GM21528 (cell line): Measurements from ENCODE around the gene PSMA3.
"Not testable (repeated sequence)": the region's sequence is repeated elsewhere in the genome, so short reads cannot be mapped to it uniquely, and the experiment has no call there.

Source experiments
- ATAC-seq: cut with Tn5 transposase; IDR thresholded peaks from one replicate; pipeline ENCODE4 v1.9.1; 2021; ENCODE audit warnings: mild to moderate bottlenecking, moderate library complexity; ENCODE audit not compliant: unreplicated experiment, low FRiP score

The PSMA3 gene

DNA sequence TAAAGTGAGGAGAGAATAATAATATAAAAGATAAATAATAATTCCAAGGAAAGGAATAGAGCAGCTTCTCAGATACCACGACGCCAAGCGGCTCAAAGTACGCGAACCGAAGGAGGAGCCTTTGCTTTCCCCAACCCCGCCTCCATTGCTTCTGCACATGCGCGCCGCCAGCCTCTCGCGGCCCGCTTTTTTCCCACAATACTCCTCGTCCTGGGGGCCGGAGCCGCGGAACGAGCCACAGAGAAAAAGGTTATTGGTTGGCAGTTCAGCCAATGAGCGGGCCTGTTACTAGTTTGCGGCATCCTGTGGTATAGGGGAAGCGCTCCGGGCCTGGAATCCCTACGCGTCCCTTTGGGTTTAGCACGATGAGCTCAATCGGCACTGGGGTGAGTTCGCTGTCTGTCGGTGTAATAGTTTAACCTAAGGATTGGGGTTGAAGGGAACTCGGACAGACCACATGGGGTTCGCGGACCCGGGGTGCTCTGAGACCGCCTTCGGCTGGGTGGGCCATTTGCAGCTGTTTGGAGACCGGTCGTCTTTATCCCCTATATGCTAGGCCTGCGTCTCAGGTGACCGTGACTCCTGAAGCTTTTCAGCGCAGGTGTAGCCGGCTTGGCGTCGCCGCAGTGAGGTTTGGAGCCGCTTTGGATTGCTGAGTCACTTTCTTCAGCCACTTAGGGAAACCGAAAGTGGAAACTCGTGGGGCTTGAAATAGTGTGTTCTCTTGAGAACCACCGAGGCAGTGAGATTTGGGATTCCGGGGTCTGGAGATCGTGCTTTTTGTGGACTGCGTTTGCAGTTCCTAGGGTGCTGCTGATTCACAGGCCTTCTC lies at the start of gene PSMA3:
PSMA3 (plus strand) TSS at position 288 of the 832 bp plus-strand sequence; CDS start at position 366, 78 bp downstream.
- peak; percentile 94 for ATAC-seq

DNA sequence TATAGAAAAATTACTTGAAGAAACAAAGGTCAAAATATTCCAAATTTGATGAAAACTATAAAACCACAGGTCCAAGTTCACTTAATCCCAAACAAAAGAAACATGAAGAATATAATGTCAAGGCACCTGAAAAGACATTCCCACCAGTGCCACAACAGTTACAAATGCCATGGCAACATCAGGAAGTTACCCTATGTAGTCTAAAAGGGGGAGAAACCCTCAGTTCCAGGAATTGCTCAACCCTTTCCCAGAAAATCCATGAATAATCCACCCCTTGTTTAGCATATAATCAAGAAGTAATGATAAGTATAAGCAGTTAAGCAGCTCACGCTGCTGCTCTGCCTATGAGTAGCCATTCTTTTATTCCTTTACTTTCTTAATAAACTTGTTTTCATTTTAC lies 48.4 kb upstream of the PSMA3 start:
- ATAC-seq = no peak

DNA sequence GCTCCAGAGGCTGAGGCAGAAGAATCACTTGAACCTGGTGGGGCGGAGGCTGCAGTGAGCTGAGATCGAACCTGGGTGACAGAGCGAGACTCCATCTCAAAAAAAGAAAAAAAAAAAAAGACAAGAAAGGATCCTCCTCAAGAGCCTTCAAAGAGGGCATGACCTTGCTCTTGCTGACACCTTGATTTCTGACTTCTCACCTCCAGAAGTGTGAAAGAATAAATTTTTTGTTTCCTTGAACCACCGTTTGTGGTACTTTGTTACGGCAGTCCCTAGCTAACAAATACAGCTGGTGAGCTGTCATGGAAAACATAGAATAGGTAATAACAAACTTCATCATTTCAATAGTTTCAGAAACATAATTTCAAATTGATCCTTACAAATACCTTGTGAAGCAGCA lies 46.6 kb upstream of the PSMA3 start:
- no peak for ATAC-seq

DNA sequence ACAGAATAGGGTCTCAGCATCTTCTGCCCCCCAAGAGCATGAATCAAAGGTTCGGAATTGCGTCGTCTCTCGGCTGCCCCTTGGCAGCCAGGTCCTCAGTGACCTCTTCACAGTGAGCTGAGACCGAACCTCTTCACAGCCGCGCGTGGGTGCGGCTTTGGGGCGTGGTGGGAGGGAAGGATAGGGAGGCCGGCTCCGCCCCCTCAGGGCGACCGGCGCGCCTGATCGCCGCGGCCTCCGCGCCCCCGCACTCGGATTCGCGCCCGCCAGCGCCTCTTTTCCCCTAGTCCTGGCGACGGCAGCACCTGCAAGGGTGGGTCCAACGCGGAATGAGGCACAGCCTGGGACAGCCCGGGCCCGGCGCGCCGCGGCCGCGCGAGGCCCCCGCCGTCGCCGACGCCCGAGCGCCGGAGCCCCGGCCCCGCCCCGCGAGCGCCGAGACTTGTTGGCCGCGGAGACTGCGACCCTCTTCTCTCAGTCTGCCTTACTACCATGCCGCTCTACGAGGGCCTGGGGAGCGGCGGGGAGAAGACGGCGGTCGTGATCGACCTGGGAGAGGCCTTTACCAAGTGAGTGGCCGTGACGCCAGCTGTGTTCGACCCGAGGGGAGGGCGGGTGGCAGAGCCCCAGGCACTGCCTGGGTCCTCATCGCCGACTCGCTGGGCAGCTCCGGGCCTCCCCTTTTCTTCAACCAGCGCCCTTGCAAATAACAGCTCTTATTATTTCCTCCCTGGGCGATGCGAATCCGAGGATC lies 44.7 kb upstream of the PSMA3 start, which contains the start of gene ACTR10:
ACTR10 (plus strand) TSS at position 424 of the 754 bp plus-strand sequence; CDS start at position 493, 69 bp downstream.
- peak; percentile 95 for ATAC-seq

DNA sequence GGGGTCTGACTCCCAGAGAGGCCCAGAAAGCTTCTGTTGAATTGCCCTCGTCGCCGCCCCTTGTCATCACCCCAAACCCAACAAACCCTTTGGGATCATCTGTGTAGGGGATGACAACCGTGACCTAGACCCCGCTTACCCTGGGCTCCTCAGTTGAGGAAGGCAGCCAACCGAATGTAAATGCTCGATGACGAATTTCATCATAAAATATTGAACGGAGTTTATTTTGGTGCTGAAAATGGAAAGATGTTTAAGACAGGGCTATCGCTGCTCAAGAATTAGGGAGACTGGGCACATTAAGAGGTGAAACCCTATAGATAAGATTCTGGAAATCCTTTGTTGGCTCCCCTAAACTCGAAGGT lies 44.2 kb upstream of the PSMA3 start:
- ATAC-seq = peak; percentile 22

DNA sequence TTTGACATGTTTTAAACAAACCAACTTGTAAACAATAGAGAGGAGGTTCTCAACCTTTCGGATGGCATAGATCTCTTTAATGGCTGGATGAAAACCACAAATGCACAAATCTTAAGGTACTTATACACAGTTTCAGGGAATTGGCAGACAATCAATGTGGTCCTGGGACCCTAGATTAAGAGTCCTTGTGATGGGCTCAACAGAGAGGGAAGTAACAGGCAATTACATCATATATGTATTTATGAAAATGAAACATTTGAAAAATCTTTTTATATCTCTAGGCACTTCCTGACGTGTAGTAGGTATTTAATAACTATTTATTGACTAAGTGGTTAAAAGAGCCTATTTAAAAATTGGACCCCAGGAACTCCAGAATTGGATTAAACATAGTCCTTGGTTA lies 43.8 kb upstream of the PSMA3 start:
- ATAC-seq = no peak

DNA sequence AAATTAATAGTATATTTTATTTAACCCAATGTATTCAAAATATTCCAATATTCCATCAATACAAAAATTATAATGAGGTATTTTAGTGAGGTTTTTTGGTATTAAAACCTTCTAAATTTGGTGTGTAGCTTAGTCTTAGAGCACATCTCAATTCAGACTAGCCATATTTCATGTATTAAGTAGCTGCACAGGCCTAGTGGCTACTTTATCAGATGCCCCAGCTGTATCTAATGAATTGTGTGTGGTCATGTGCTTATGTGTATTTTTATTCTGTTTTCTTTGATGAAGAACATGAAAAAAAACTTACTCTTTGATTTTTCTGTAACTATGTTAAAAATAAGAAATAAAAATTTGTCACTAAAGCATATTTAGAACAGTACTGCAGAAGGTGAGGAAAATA lies 31.5 kb upstream of the PSMA3 start:
- ATAC-seq = no peak

DNA sequence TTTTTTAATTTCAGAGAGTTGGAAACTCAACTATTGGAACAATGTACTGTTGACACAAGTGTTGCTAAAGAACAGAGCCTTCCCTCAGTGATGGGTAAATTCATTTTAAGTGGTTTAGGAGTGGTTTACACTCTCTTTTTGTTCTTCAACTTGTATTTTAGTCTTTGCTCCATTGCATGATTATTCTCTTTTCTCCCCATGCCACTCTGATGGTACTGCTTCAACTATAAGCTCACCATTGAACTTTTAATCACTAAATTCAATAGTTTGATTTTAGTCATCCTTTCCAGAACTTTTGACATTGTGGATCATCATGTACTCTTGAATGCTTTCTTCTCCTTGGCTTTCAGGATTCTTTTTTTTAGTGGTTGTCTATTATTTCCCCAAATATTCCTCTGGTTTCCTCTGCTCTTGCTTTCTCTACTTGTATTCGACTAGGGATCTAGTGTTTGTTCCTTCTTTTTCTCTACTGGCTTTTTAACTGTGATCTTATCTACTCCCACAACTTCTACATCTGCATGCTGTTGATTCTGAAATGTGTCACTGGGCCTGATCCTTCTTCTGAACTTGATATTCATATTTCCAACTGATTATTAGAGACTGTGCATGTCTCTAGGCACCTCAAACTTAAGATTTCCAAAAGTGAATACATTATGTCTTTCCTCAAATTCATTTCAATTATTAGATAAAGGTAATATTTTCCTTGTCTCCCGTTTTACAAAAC lies 29.3 kb upstream of the PSMA3 start:
- no peak for ATAC-seq

DNA sequence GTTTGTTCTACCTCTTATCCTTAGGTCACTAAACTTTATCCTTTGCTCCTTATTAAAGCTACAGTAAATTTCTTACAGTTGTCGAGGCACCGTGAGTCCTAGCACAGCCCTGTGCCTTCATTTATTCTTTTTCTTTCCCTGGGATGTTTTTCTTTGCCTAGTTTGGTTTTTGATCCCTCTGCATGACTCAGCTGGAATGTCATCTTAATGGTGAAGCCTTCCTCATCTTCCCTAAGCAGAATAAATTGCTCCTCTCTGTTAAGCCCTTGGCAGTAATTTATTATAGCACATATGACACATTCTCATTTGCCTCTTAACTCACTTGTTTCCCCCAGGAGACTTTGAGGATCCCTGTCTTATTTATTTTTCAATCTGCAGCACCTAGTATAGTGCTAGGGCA lies 28.1 kb upstream of the PSMA3 start:
- no peak for ATAC-seq

DNA sequence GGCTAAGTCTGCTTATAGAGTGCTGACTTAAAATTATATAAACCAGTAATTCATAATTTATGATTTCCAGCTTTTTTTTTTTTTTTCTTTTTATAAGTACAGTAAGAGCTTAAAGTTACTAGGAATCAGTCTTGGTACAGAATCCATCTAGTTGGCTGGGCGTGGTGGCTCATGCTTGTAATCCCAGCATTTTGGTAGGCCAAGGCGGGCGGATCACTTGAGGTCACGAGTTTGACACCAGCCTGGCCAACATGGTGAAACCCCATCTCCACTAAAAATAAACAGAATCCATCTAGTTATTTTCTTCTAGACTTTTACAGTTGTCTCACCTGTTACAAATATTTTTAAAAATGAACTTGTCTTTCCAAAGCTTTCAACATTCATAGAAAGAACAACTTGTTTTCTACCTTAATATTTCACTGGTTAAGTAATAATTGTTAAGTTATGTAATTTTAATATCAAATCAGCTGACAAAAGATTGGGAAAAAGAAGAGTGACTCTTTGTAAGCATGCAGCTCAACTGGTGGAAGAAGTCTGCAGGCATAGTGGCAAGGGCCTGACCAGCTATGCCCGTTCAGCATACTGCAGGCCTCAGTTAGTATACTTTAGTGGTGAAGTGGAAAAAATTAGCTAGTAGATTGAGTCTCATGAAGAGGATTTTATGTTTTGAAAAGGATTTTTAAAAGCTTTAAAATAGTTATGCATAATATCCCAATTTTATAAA lies 17.4 kb upstream of the PSMA3 start:
- no peak for ATAC-seq

DNA sequence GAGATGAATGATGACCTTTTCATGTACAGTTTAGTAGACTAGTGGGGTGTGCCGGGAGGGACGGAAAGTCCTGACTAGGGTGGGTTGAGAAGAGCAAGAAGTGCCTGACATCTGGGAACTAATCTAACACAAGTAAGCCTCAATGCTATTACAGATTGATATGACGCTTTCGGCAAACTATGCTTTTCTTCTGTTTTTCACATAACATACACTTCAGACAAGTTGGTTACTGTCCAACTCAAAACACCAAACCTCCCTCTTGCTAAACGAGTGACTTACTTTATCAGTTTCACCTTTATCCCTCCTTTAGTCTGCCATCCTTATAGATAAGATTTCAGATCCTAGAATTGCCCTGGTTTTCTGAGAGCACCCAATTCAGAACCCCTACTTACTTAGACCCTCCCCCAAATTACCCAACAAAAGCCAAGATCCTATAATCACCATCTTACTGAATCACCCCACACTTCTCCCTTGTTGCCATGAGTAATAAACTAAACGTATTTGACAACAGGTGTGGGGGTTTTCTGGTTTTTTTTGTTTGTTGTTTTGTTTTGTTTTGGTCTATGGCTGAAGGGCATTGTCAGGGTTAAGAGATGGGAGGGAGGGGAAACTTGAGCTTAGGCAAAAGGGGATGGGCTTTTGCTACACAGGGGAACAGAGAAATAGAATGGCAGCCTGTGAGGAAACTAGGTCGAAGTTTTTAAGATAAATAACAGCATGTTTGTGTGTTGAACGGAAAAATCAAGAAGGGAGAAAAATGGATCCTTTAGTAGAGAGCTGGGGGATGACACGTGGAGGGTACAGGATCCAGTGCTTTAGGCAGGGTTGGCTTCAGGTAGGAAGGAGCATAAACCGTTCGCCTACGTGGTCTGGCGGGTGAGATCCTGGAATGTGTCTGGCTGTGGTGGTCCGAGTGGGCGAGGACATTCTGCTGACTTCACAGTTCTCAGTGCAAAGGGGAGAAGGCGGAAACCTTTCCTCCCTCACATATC lies 6.1 kb upstream of the PSMA3 start:
- ATAC-seq = no peak

DNA sequence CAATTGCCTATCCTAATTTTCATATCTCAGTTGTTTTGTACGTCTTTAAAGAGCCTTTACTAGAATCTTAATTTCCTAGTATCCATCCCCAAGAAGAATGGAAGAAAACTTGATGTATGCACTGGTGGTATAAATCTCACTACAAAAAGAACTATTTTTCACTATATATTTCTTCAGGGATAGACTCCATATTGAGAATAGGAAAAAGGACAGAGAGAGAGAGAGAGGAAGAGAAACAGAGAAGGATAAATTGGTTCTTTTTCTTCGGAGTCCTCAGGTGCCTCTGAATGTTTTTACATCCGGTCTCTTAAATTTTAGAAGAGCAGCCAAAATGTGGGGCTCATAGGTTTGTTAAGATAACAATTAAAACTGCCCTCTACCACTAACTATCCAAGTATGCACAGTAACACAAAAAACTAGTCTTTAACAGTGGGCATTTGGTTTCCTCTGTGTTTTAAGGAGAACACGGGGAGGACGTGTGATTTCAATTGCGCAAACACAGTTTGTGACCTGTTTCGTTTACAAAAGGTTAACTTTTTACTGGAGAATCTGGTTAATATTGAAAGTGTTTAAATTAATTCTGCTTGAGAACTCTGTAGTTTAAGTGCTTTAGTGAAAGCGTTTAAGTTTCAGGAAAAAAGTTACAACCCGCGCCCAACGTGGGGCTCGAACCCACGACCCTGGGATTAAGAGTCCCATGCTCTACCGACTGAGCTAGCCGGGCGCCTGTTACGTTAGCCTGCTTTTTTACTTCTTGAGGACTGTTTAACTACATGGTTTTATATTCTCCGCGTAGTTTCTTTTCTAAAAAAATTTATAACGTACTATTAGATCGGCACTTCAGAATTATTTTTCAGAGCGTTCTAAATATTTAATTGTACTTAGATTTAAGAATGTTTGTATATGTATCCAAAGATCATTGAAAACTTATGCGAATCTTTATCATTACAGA lies 5.1 kb upstream of the PSMA3 start:
- ATAC-seq = peak; percentile 24

DNA sequence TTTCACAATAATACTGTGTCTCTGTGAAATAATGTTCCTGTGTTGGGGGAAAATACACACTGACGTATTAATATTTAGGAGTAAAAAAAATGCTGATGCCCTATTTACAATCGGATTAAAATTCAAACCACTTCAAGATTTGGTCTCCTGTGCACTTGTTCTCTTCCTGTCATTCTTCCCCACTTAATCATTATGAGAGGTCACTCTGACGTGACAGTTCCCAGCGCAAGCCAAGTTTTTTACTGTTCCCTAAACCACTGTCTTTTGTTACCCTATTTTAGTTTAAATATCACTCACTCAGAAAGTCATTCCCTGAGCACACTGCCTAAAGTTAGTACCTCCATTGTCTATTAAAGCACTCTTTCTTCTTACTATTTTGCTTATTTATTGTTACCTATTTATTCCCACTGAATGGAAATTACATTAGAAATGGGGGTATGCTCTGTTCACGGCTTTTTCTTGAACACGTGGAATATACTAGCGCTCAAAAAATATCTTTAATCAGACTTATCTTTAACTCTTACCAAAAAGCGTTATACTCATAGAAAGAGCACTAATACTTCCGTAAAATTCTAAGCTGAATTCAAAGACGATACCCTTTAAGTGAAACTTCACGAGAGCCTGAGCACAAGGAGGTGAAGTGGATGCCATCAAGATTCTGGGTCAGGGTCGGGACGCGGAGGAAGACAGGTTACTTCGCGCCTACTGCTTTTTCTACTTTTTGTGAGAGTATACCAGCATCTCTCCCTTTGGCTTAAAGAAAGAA lies 670 bp upstream of the PSMA3 start:
- ATAC-seq = peak; percentile 47

DNA sequence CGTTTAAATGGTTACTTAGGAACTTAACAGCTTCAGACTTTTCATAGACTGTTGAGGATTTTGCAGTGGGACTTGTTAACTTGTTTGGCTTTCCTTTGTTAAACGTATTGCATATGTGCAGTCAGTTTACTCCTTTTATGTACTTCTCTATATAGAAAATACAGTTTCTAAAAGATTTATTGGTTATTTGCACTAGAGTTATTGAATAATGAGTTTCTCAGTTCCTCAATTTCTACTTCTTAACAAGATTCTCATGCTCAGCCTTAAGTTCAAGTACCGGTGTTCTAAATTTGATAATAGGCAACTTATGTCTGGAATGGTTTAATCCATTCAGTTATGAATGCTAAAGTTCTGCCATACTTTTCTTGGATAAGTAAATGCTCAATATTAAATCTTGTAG lies 919 bp downstream of the PSMA3 start:
- ATAC-seq = no peak

DNA sequence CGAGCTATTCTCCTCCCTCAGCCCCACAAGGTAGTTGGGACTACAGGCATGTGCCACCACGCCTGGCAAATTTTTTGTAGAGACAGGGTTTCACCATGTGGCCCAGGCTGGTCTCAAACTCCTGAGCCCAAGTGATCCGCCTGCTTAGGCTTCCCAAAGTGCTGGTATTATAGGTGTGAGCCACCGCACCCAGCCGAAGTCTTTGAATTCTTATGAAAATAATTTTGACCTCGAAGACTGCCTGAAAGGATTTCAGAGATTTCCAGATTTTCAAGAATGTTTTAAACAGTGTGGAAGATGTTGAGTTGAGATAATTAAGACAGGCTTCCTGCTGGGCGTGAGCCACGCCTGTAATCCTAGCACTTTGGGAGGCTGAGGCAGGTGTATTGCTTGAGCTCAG lies 5.0 kb downstream of the PSMA3 start:
- no peak for ATAC-seq

DNA sequence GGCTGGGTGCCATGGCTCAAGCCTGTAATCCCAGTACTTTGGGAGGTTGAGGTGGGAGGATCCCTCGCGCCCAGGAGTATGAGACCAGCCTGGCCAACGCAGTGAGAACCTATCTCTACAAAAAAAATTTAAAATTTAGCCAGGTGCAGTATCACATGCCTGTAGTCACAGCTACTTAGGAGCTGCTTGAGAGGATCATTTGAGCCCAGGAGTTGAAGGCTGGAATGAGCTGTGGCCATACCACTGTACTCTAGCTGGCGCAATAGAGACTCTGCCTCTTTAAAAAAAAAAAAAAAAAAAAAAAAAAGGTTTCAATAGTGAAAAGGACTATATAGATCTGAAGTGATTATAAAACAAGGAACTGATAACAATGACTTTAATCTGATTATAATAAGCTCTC lies 13.5 kb downstream of the PSMA3 start:
- no peak for ATAC-seq

DNA sequence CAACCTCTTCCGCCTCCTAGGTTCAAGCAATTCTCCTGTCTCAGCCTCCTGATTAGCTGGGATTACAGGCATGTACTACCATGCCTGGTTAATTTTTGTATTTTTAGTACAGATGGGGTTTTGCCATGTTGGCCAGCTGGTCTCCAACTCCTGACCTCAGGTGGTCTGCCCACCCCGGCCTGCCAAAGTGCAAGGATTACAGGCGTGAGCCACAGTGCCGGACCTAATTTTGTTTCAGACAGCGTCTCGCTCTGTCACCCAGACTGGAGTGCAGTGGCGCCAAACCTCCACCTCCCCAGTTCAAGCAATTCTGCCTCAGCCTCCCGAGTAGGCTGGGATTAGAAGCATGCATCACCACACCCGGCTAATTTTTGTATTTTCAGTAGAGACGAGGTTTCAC lies 17.4 kb downstream of the PSMA3 start:
- not testable (repeated sequence) for ATAC-seq
